Fibroblast of lung (primary cell): ENCODE results near the gene EXTL1. TPM values are rescaled to one million over a fixed set of nuclear protein-coding genes. Genes with fewer than 3 reads are reported as not detected.

ENCODE experiments used
- DNase-seq, 2 donors: peaks; one replicate each; pipeline versions ENCODE4 v3.0.0 to v3.0.0-alpha.2; 2010; ENCODE audit warnings: low read depth in 2 of 2
- H2AFZ ChIP-seq: 2 replicates; pipeline ENCODE4 v1.5.1; 2012; ENCODE audit warnings: low read length, control low read depth, inconsistent platforms
- H3K27ac ChIP-seq: 2 replicates; pipeline ENCODE4 v1.5.1; 2011; ENCODE audit warnings: low read length, control low read depth; ENCODE audit not compliant: insufficient read depth
- H3K27me3 ChIP-seq: 2 replicates; pipeline ENCODE4 v1.5.1; 2011; ENCODE audit warnings: mild to moderate bottlenecking, low read length; ENCODE audit not compliant: control insufficient read depth, insufficient read depth
- H3K36me3 ChIP-seq: 2 replicates; pipeline ENCODE4 v1.5.1; 2011; ENCODE audit warnings: low read length; ENCODE audit not compliant: control insufficient read depth, insufficient read depth
- H3K4me1 ChIP-seq: 2 replicates; pipeline ENCODE4 v1.5.1; 2011; ENCODE audit warnings: low read length; ENCODE audit not compliant: control insufficient read depth, insufficient read depth; ENCODE audit errors: extremely low read depth
- H3K4me2 ChIP-seq: 2 replicates; pipeline ENCODE4 v1.5.1; 2011; ENCODE audit warnings: low read length, control low read depth; ENCODE audit not compliant: insufficient read depth; ENCODE audit errors: extremely low read depth
- H3K4me3 ChIP-seq, 4 experiments: fragments of 200-600 bp in 1 of 4; sonication (generic) in 1 of 4; replicated peaks in 1 of 4; 2 replicates each; pipeline ENCODE4 v1.5.1; 2011 to 2016; ENCODE audit warnings: low read length in 4 of 4, low read depth in 3 of 4, mild to moderate bottlenecking in 3 of 4, control low read depth in 2 of 4, inconsistent platforms in 1 of 4, mixed read lengths in 1 of 4; ENCODE audit not compliant: insufficient read depth in 1 of 4; ENCODE audit errors: control extremely low read depth in 1 of 4
- H3K79me2 ChIP-seq: 2 replicates; pipeline ENCODE4 v1.5.1; 2012; ENCODE audit warnings: mild to moderate bottlenecking, low read length, inconsistent platforms; ENCODE audit not compliant: control insufficient read depth, insufficient read depth
- H3K9ac ChIP-seq: 2 replicates; pipeline ENCODE4 v1.5.1; 2011; ENCODE audit warnings: mild to moderate bottlenecking, low read length, control low read depth; ENCODE audit not compliant: insufficient read depth
- H3K9me3 ChIP-seq: 2 replicates; pipeline ENCODE4 v1.5.1; 2012; ENCODE audit warnings: low read depth, low read length; ENCODE audit not compliant: control insufficient read depth, insufficient read depth
- H4K20me1 ChIP-seq: 2 replicates; pipeline ENCODE4 v1.5.1; 2011; ENCODE audit warnings: low read length; ENCODE audit not compliant: control insufficient read depth, insufficient read depth; ENCODE audit errors: extremely low read depth
- EZH2 ChIP-seq: IDR thresholded peaks from 2 replicates; pipeline ENCODE4 v1.5.1; 2012; ENCODE audit warnings: low read length, control low read depth, mild to moderate bottlenecking; ENCODE audit errors: missing control alignments
- polyA plus RNA-seq, 2 donors: library from polyadenylated mRNA; depleted of rRNA in 1 of 2; stranded (reverse) in 1 of 2; unstranded in 1 of 2; fragments of >200 nt; gene quantifications; 2 replicates each; pipeline ENCODE4 v1.2.1, GENCODE V29; 2011 to 2012; ENCODE audit warnings: missing spikeins in 1 of 2
- total RNA-seq: library from RNA; depleted of rRNA; stranded (reverse); fragments of >200 nt; gene quantifications from 2 replicates; pipeline ENCODE4 v1.2.1, GENCODE V29; 2014
- TF ChIP-seq, protein P1 (sequence below), 2 donors: IDR thresholded peaks in 1 of 2; conservative IDR thresholded peaks in 1 of 2; 1 replicate in 1 of 2; 2 replicates in 1 of 2; pipeline ENCODE4 v1.5.1; 2011 to 2012; ENCODE audit warnings: low read length in 2 of 2, control low read depth in 1 of 2, inconsistent platforms in 1 of 2, low read depth in 1 of 2, mild to moderate bottlenecking in 1 of 2

Gene EXTL1
- total and polyA plus RNA-seq, 2 donors (not counting 1 experiment from before 2014, with no cell fraction given): 0.33 to 0.39 TPM

DNA sequence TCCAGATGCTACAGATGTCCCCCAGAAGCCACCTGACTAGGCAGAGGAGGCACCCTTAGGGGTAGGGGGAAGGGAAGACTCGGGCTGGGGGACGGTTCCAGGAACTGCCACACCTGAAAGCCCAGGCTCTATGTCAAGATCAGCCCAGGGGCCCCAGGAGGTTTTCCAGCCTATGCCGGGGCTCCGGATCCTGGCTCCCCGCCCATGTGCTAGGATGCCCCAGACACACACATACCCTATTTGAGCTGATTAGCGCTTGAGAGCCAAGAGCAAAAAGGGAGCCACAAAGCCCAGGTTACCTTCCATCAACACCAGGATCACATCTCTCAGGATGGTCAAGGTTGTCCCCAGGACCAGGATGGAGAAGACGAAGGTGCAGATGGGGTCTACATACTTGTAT lies 19.8 kb downstream of the EXTL1 start:
- H3K79me2 ChIP-seq: no peaks in the 10 kb centered on the region
- H3K4me2 ChIP-seq: no peak overlapping the region
- no peak overlapping the region for H2AFZ ChIP-seq
- H3K4me1 ChIP-seq: peaks cover 1% of the 10 kb centered on the region
- no peak overlapping the region for H3K9ac ChIP-seq
- no peak for DNase-seq
- TF ChIP-seq, protein P1, sequence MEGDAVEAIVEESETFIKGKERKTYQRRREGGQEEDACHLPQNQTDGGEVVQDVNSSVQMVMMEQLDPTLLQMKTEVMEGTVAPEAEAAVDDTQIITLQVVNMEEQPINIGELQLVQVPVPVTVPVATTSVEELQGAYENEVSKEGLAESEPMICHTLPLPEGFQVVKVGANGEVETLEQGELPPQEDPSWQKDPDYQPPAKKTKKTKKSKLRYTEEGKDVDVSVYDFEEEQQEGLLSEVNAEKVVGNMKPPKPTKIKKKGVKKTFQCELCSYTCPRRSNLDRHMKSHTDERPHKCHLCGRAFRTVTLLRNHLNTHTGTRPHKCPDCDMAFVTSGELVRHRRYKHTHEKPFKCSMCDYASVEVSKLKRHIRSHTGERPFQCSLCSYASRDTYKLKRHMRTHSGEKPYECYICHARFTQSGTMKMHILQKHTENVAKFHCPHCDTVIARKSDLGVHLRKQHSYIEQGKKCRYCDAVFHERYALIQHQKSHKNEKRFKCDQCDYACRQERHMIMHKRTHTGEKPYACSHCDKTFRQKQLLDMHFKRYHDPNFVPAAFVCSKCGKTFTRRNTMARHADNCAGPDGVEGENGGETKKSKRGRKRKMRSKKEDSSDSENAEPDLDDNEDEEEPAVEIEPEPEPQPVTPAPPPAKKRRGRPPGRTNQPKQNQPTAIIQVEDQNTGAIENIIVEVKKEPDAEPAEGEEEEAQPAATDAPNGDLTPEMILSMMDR (conservative IDR thresholded peaks at IDR 0.05 in 1 of 2, IDR thresholded peaks at IDR 0.05 in 1 of 2; ENCODE audit: low read depth in 1 of 2, low read length in 2 of 2): no peak
- TF ChIP-seq EZH2: no peak
- H3K9me3 ChIP-seq: no peaks in the 10 kb centered on the region
- H3K27me3 ChIP-seq: peaks cover 39% of the 10 kb centered on the region
- H3K4me3 ChIP-seq: no peak overlapping the region
- no peak overlapping the region for H3K27ac ChIP-seq
- no peaks in the 10 kb centered on the region for H4K20me1 ChIP-seq
- no peaks in the 10 kb centered on the region for H3K36me3 ChIP-seq

DNA sequence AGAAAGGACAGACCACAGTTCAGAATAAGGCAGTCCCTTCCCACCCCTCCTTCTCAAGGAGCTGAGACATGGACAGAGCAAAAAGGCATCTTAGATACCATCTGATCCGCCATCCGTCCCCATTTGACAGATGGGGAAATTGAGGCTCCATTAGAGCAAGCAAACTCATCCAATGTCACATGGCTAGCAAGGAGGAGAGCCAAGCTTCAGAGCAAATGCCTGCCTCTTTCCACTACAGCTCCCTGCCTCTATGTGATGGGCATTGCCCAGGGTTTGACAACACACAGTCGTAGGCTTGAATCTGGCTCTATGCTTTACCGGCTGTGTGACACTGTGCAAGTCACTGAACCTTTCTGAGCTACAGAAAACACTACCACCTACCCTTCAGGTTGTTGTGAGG lies 20.4 kb downstream of the EXTL1 start:
- no peak overlapping the region for H2AFZ ChIP-seq
- H3K9ac ChIP-seq: no peak overlapping the region
- H3K36me3 ChIP-seq: no peaks in the 10 kb centered on the region
- H3K79me2 ChIP-seq: no peaks in the 10 kb centered on the region
- DNase-seq: no peak
- no peaks in the 10 kb centered on the region for H3K9me3 ChIP-seq
- TF ChIP-seq, protein P1 (conservative IDR thresholded peaks at IDR 0.05 in 1 of 2, IDR thresholded peaks at IDR 0.05 in 1 of 2; ENCODE audit: low read depth in 1 of 2, low read length in 2 of 2): no peak
- TF ChIP-seq EZH2: no peak
- H3K27ac ChIP-seq: no peak overlapping the region
- H4K20me1 ChIP-seq: no peaks in the 10 kb centered on the region
- peaks cover 44% of the 10 kb centered on the region for H3K27me3 ChIP-seq
- H3K4me3 ChIP-seq: no peak overlapping the region
- H3K4me2 ChIP-seq: no peak overlapping the region
- H3K4me1 ChIP-seq: no peaks in the 10 kb centered on the region

GRCh38 chr1:26043765-26044164 lies 22.2 kb downstream of the EXTL1 start:
- no peak overlapping the region for H3K4me3 ChIP-seq
- no peaks in the 10 kb centered on the region for H3K9me3 ChIP-seq
- no peak overlapping the region for H3K4me2 ChIP-seq
- no peak overlapping the region for H2AFZ ChIP-seq
- no peak for DNase-seq
- no peaks in the 10 kb centered on the region for H3K4me1 ChIP-seq
- no peak for TF ChIP-seq EZH2
- TF ChIP-seq, protein P1 (conservative IDR thresholded peaks at IDR 0.05 in 1 of 2, IDR thresholded peaks at IDR 0.05 in 1 of 2; ENCODE audit: low read depth in 1 of 2, low read length in 2 of 2): no peak
- no peak overlapping the region for H3K9ac ChIP-seq
- no peaks in the 10 kb centered on the region for H4K20me1 ChIP-seq
- no peaks in the 10 kb centered on the region for H3K36me3 ChIP-seq
- H3K79me2 ChIP-seq: no peaks in the 10 kb centered on the region
- H3K27me3 ChIP-seq: peaks cover 50% of the 10 kb centered on the region
- no peak overlapping the region for H3K27ac ChIP-seq
